CD4-positive, alpha-beta T cell (primary cell): ENCODE measurements around the gene MEIS1. TPM values are rescaled to one million over a fixed set of nuclear protein-coding genes. Genes with fewer than 3 reads are reported as not detected.

Experiments used
- ATAC-seq: fragments of 200-7000 bp; cut with Tn5 transposase; one replicate; pipeline ENCODE4 v1.10.0; 2022; ENCODE audit warnings: mild to moderate bottlenecking; ENCODE audit not compliant: poor library complexity
- CTCF ChIA-PET: fragments of 350-600 bp; sonication (Branson Sonifier 250); formaldehyde crosslinking; loops from one replicate; lab custom pipeline; 2021; ENCODE audit warnings: antibody characterized with exemption, inconsistent platforms; lab: Charles Lee
- POLR2A ChIA-PET: fragments of 350-600 bp; sonication (Branson Sonifier 250); formaldehyde crosslinking; loops from one replicate; lab custom pipeline; 2021; ENCODE audit warnings: antibody characterized with exemption, inconsistent platforms; lab: Charles Lee
- DNase-seq, 14 experiments: peaks; one replicate each; pipeline ENCODE4 v3.0.0-alpha.2; 2013 to 2020; ENCODE audit warnings: mixed read lengths in 2 of 14
- H3K27ac ChIP-seq, 2 donors: one replicate each; pipeline versions ENCODE4 v1.5.1 to v1.7.0; 2013; ENCODE audit warnings: low read length in 2 of 2, low read depth in 1 of 2, mild to moderate bottlenecking in 1 of 2
- H3K27me3 ChIP-seq, 2 experiments: 1 replicate in 1 of 2; 2 replicates in 1 of 2; pipeline versions ENCODE4 v1.6.1 to v1.7.0; 2013; ENCODE audit warnings: low read length in 2 of 2, control low read depth in 1 of 2, mild to moderate bottlenecking in 1 of 2, moderate library complexity in 1 of 2; ENCODE audit not compliant: insufficient read depth in 2 of 2, control insufficient read depth in 1 of 2
- H3K36me3 ChIP-seq: one replicate; pipeline ENCODE4 v1.6.1; 2013; ENCODE audit warnings: low read length, control low read depth; ENCODE audit not compliant: insufficient read depth
- H3K4me1 ChIP-seq: one replicate; pipeline ENCODE4 v1.6.1; 2013; ENCODE audit warnings: low read length, control low read depth; ENCODE audit not compliant: insufficient read depth
- H3K4me3 ChIP-seq: one replicate; pipeline ENCODE4 v1.5.1; 2013; ENCODE audit warnings: mild to moderate bottlenecking, low read length, moderate library complexity
- H3K9me3 ChIP-seq, 2 experiments: 1 replicate in 1 of 2; 2 replicates in 1 of 2; pipeline versions ENCODE4 v1.6.1 to v1.7.0; 2013; ENCODE audit warnings: low read length in 2 of 2, mild to moderate bottlenecking in 2 of 2, control low read depth in 1 of 2, moderate library complexity in 1 of 2; ENCODE audit not compliant: control insufficient read depth in 1 of 2, insufficient read depth in 1 of 2
- H3K27ac Mint-ChIP-seq: one replicate; pipeline ENCODE4 v1.8.0; 2020; ENCODE audit warnings: mixed read lengths
- H3K27me3 Mint-ChIP-seq: one replicate; pipeline ENCODE4 v1.8.0; 2021; ENCODE audit warnings: mixed read lengths
- H3K36me3 Mint-ChIP-seq: one replicate; pipeline ENCODE4 v1.8.0; 2021; ENCODE audit warnings: low read depth, mixed read lengths
- H3K4me1 Mint-ChIP-seq: one replicate; pipeline ENCODE4 v1.8.0; 2021; ENCODE audit warnings: low read depth, mixed read lengths
- H3K4me3 Mint-ChIP-seq: one replicate; pipeline ENCODE4 v1.8.0; 2020; ENCODE audit warnings: mild to moderate bottlenecking, mixed read lengths
- H3K9me3 Mint-ChIP-seq: one replicate; pipeline ENCODE4 v1.8.0; 2020; ENCODE audit warnings: mixed read lengths
- CTCF ChIP-seq: fragments of 200-600 bp; IDR thresholded peaks from one replicate; pipeline ENCODE4 v1.8.0; 2022; ENCODE audit warnings: antibody characterized with exemption, mild to moderate bottlenecking
- intact Hi-C, 2 experiments: fragments of 100-400 bp; cut with DNase I in 1 of 2; cut with micrococcal nuclease in 1 of 2; formaldehyde crosslinking; loops; one replicate each; pipeline versions ENCODE4 v1.15.1 to v1.9.0; 2023 to 2025; cut with DNase I, micrococcal nuclease
- total RNA-seq, 174 experiments: library from RNA in 2 of 174; stranded (reverse) in 2 of 174; gene quantifications; one replicate each; pipeline ENCODE4 v1.2.3 and lab custom pipeline; 2021 to 2026

Gene MEIS1
- total RNA-seq, 2 experiments from 2014 or later, result not detected

- TF ChIP-seq CTCF, result no peak
- intact Hi-C loops, result no loop called here
- H3K27me3 Mint-ChIP-seq, result no peaks in the 10 kb centered on the region
- H3K27ac Mint-ChIP-seq, result no peak overlapping the region
- no peaks in the 10 kb centered on the region for H3K36me3 ChIP-seq
- no peak overlapping the region for H3K27ac ChIP-seq
- no peaks in the 10 kb centered on the region for H3K27me3 ChIP-seq
- ATAC-seq (no peak), DNase-seq (no peak)
- H3K9me3 Mint-ChIP-seq, result no peaks in the 10 kb centered on the region
- POLR2A ChIA-PET, result no interaction called here
- H3K4me3 Mint-ChIP-seq, result no peak overlapping the region
- H3K4me3 ChIP-seq, result no peak overlapping the region
- H3K9me3 ChIP-seq, result no peaks in the 10 kb centered on the region
- CTCF ChIA-PET, result no interaction called here
- no peaks in the 10 kb centered on the region for H3K4me1 ChIP-seq
- no peaks in the 10 kb centered on the region for H3K4me1 Mint-ChIP-seq
- no peaks in the 10 kb centered on the region for H3K36me3 Mint-ChIP-seq
Observed at GRCh38 chr2:66462501-66462825, 27.5 kb downstream of the MEIS1 start.

GRCh38 chr2:66463206-66463755 lies 28.4 kb downstream of the MEIS1 start:
- Mint-ChIP-seq H3K4me1 (no peaks in the 10 kb centered on the region), H3K9me3 (no peaks in the 10 kb centered on the region), H3K27ac (no peak overlapping the region), H3K36me3 (no peaks in the 10 kb centered on the region), H3K4me3 (no peak overlapping the region), H3K27me3 (no peaks in the 10 kb centered on the region)
- no peaks in the 10 kb centered on the region for H3K4me1 ChIP-seq
- CTCF ChIA-PET, result no interaction called here
- DNase-seq, result no peak
- no peaks in the 10 kb centered on the region for H3K9me3 ChIP-seq
- intact Hi-C loops, result no loop called here
- H3K4me3 ChIP-seq, result no peak overlapping the region
- H3K27me3 ChIP-seq, result no peaks in the 10 kb centered on the region
- no peak overlapping the region for H3K27ac ChIP-seq
- POLR2A ChIA-PET, result no interaction called here
- H3K36me3 ChIP-seq, result no peaks in the 10 kb centered on the region
- ATAC-seq, result no peak
- no peak for TF ChIP-seq CTCF

GRCh38 chr2:66464930-66465637 lies 30.2 kb downstream of the MEIS1 start:
- H3K4me1 ChIP-seq, result no peaks in the 10 kb centered on the region
- Mint-ChIP-seq H3K4me3 (no peak overlapping the region), H3K4me1 (no peaks in the 10 kb centered on the region), H3K27ac (no peak overlapping the region), H3K36me3 (no peaks in the 10 kb centered on the region), H3K27me3 (no peaks in the 10 kb centered on the region), H3K9me3 (no peaks in the 10 kb centered on the region)
- H3K9me3 ChIP-seq, result no peaks in the 10 kb centered on the region
- ATAC-seq (no peak), DNase-seq (no peak)
- no peaks in the 10 kb centered on the region for H3K27me3 ChIP-seq
- POLR2A ChIA-PET, result no interaction called here
- H3K4me3 ChIP-seq, result no peak overlapping the region
- H3K36me3 ChIP-seq, result no peaks in the 10 kb centered on the region
- no peak overlapping the region for H3K27ac ChIP-seq
- intact Hi-C loops, result no loop called here
- CTCF ChIA-PET, result no interaction called here
- no peak for TF ChIP-seq CTCF
